Esophagus muscularis mucosa (tissue), 4 donors: Measurements from ENCODE around the gene MAT2A.

Experiments used
- CTCF ChIP-seq, 3 experiments: fragments of 200-600 bp in 2 of 3; fragments of 450-650 bp in 1 of 3; sonication (generic) in 2 of 3; IDR thresholded peaks; one replicate each; pipeline ENCODE4 v1.5.1; 2017 to 2019; ENCODE audit warnings: antibody characterized with exemption in 3 of 3, mild to moderate bottlenecking in 2 of 3, moderate library complexity in 1 of 3
- EP300 ChIP-seq: sonication (generic); formaldehyde crosslinking; IDR thresholded peaks from one replicate; pipeline ENCODE4 v1.6.1; 2017; ENCODE audit warnings: antibody characterized with exemption
- POLR2A ChIP-seq: fragments of 450-650 bp; IDR thresholded peaks from one replicate; pipeline ENCODE4 v1.6.1; 2017; ENCODE audit warnings: antibody characterized with exemption, moderate library complexity, mild to moderate bottlenecking, low read depth
- POLR2AphosphoS5 ChIP-seq, 2 donors: sonication (generic); formaldehyde crosslinking; IDR thresholded peaks; one replicate each; pipeline ENCODE4 v1.6.1; 2017; ENCODE audit warnings: antibody characterized with exemption in 2 of 2

- TF ChIP-seq POLR2A, result no peak
- TF ChIP-seq POLR2AphosphoS5 (IDR thresholded peaks at IDR 0.05), result no peak
- TF ChIP-seq CTCF (IDR thresholded peaks at IDR 0.05), result no peak
- no peak for TF ChIP-seq EP300
Observed at GRCh38 chr2:85525029-85525428, 13.9 kb upstream of the MAT2A start.
